GM12801 (cell line): ENCODE data around the gene PCDH10.

Source experiments
- CTCF ChIP-seq: IDR thresholded peaks from one replicate; pipeline ENCODE4 v1.5.1; 2011; ENCODE audit warnings: control low read depth; ENCODE audit not compliant: insufficient read length; ENCODE audit errors: extremely low read depth

Gene PCDH10

GRCh38 chr4:133160853-133161252 is 11.8 kb downstream of the PCDH10 start:
- no peak for TF ChIP-seq CTCF

GRCh38 chr4:133161570-133162295 is 12.6 kb downstream of the PCDH10 start:
- no peak for TF ChIP-seq CTCF

GRCh38 chr4:133162941-133163340 is 13.8 kb downstream of the PCDH10 start:
- no peak for TF ChIP-seq CTCF

- no peak for TF ChIP-seq CTCF
Measured at GRCh38 chr4:133178956-133179355, 29.9 kb downstream of the PCDH10 start.

GRCh38 chr4:133186210-133186609 is 37.1 kb downstream of the PCDH10 start:
- TF ChIP-seq CTCF = no peak

GRCh38 chr4:133186845-133187244 is 37.8 kb downstream of the PCDH10 start:
- no peak for TF ChIP-seq CTCF

- TF ChIP-seq CTCF = no peak
Measured at GRCh38 chr4:133188433-133189146, 39.5 kb downstream of the PCDH10 start.
